CD4-positive, alpha-beta T cell treated with Interleukin-15 for 4 hours (primary cell): Measurements from ENCODE around the gene PLA2G2F.

ENCODE experiments used
- DNase-seq: peaks from one replicate; pipeline ENCODE4 v3.0.0-alpha.2; 2020; ENCODE audit warnings: low spot score

The PLA2G2F gene, protein sequence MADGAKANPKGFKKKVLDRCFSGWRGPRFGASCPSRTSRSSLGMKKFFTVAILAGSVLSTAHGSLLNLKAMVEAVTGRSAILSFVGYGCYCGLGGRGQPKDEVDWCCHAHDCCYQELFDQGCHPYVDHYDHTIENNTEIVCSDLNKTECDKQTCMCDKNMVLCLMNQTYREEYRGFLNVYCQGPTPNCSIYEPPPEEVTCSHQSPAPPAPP

GRCh38 chr1:20138961-20139550 lies at the start of gene PLA2G2F:
TSS of gene PLA2G2F (plus strand) at chr1:20139323. CDS start at chr1:20139428, 105 bp downstream.
- DNase-seq, result no peak

DNA sequence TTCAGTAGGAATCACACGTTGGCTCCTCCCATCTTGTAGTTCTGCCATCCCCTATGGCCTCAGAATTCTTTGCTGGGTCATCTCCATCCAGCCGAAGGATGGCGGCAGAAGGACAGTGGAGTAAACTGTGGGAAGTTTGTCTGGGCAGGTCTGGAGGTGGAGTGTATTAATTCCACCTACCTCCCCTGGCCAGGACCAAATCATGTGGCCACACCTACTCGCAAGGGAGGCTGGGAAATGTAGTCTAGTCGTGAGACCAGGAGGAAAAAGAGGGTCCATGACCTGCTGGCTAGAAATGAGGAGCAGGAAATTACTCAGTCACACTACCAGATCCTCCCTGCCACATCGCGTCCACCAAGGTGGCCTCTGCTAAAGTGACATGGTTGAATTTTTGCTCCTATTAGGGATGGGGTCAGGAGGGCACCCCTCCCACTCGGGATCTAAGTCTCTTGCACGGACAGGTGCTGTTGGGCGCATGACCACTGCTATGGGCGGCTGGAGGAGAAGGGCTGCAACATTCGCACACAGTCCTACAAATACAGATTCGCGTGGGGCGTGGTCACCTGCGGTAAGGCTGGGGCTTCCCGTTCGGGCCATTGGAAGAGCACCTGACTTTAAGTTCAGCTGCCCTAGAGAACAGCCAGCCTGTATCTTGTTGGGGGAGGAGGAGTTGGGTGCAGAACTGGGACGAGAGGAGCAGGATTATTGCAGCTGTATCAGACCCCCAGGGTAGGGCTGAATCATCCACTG lies 49.6 kb upstream of the PLA2G2F start:
- no peak for DNase-seq

DNA sequence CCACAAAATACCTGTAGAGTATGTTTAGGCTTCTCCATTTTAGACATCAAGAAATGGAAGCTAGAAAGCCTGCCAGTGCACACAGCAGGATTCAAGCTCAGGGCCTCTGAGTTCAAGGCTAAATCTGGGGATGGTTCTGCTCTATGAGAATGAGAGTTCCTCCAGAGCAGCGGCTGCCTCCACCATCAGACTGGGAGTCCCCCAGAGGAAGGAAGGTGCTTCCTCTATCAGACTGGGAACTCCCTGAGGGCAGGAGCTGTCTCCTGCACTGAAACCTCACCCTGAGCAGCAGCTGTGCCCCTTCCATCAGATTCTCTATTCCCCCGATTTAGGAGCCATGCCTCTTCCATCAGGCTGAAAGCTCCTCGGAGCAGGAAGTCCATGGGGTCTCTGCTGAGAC lies 49.0 kb upstream of the PLA2G2F start:
- no peak for DNase-seq

- no peak for DNase-seq
Measured at GRCh38 chr1:20090641-20091040, 48.5 kb upstream of the PLA2G2F start.

DNA sequence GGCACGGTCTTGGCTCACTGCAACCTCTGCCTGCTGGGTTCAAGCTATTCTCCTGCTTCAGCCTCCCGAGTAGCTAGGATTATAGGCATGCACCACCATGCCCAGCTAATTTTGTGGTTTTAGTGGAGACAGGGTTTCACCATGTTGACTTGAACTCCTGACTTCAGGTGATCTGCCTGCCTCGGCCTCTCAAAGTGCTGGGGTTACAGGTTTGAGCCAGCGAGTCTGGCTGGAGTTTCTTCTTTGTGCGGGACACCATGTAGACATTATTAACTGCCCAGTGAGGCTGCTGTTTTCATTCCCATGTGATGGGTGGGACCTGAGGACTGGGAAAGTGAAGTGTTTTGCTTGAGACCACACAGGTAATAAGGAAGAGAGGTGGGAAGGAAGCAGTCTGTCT lies 45.8 kb upstream of the PLA2G2F start:
- DNase-seq, result no peak

DNA sequence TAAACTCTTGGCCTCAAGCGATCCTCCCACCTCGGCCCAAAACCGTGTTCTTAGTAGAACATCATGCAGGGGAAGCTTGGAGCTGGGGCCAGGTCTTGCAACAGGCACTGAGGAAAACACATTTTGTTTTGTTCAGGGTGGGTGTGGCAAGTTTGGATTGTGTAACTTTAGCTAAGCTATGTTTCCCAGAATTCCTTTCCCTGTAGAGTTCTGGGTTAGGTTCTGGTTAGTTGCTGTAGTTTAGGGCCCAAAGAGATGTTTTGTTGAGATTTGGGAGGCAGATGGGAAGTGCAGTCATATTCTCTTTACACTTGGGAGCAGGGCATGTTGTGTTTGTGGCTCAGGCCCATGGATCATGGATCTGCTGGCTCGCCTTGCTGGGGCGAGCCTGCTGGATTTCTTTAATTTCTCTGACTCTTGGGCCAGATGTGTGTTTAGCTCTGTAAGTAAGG lies 45.2 kb upstream of the PLA2G2F start:
- DNase-seq, result no peak

DNA sequence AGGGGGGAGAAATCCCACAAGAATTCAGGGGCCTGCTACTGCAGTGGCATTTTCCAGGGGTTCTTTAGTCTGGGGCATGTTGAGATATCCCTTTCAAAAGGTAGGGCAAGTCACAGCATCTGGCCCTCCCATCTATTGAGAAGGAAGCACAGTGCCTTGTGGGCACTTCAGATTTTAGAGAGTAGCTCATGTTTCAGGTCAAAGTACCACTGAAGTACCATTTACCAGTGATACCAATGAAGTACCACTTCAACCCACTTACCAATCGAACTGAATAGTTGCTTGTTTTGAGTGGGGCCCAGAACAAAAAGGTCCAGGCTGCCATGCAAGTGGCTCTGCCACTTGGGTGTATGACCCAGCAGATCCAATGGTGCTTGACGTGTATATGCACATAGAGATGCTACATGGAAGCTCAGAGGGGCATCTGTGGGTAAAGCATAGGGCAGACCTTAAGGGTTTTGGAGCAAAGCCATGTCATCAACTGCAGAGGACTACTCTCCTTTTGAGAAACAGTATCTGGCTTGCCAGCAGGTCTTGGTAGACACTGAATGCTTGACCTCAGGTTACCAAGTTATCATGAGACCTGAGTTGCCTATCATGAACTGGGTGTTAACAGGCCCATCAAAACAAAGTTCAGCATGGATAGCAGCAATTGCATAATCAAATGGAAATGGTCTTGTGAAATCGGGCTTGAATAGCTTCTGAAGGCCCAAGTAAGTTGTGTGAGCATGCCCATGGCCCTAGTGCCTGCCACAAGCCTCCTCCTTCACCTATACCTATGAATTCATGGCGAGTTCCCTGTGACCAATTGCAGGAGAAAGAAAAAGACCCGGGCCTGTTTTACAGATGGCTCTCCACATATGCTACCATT lies 43.3 kb upstream of the PLA2G2F start:
- no peak for DNase-seq

- DNase-seq, result no peak
Measured at GRCh38 chr1:20096840-20097447, 42.2 kb upstream of the PLA2G2F start.

- no peak for DNase-seq
Measured at GRCh38 chr1:20099533-20099932, 39.6 kb upstream of the PLA2G2F start.

- DNase-seq, result peak; percentile 17
Measured at GRCh38 chr1:20100632-20101355, 38.3 kb upstream of the PLA2G2F start.

DNA sequence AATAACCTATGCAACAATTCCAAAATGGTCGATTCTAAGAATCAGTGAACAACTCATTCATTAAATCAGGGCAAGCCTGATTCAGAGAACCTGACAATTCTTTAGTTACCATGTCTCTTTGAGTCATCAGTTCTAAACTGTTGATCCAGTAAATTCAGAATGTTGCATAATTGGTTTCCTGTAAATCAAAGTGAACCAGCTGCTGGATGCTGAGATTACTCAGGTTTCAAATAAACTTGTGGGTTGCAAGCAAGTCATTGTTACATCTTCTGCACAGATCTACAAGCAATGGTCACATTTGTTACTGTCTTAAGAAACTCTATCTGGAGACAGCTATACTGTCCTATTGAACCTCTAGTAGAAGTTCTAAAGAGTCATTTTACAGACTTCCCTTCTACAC lies 36.2 kb upstream of the PLA2G2F start:
- no peak for DNase-seq

- DNase-seq, result no peak
Measured at GRCh38 chr1:20105856-20106255, 33.3 kb upstream of the PLA2G2F start.

DNA sequence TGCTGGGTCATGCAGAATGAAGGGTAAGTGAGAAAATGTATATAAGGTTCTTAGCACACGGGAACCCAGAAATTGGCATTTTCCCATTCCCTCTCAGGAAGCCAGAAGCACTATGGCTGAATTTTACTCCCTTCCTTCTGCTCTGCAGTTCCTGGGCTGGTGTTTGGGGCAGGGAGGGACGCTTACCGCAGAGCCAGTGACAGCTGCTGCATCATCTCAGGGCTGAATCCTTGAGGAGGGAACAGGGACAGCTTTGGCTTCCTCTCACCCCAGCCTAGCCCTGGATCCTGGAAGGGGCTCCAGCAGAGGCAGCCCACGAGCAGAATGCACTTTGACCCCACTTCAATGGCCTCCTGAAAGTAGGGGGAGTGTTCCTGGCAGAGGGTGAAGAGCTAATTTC lies 31.8 kb upstream of the PLA2G2F start:
- DNase-seq, result no peak

- no peak for DNase-seq
Measured at GRCh38 chr1:20107796-20108195, 31.3 kb upstream of the PLA2G2F start.

DNA sequence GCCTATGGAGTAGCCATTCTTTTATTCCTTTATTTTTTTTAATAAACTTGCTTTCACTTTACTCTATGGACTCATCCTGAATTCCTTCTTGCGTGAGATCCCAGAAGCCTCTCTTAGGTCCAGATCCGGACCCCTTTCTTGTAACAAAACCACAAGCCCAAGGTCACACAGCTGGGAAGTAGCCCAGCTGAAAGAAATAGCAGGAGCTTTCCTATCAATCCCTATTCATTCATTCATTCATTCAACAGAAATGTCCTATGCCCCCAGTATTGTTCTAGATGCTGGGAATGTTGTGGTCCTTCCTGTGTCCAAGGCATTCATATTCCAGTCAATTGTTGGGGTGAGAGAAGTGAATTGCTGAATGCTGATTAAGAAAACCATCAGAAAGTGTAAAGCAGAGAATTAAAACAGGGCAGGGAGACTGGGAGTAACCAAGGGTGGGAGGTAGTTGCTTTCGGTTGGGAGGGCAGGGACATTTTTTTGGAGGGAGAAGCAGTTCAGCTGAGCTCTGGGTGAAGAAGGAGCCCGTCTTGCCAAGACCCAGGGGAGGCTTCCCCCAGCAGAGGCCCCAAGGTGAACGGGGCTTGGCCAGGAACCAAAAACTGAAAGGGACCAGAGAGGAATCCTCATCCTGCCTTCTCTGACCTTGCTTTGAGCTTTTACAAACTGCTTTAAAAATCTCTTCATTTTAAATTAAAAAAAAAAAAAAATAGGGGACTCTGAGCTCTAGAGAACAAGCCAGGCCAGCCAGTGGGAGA lies 30.6 kb upstream of the PLA2G2F start:
- DNase-seq, result no peak

DNA sequence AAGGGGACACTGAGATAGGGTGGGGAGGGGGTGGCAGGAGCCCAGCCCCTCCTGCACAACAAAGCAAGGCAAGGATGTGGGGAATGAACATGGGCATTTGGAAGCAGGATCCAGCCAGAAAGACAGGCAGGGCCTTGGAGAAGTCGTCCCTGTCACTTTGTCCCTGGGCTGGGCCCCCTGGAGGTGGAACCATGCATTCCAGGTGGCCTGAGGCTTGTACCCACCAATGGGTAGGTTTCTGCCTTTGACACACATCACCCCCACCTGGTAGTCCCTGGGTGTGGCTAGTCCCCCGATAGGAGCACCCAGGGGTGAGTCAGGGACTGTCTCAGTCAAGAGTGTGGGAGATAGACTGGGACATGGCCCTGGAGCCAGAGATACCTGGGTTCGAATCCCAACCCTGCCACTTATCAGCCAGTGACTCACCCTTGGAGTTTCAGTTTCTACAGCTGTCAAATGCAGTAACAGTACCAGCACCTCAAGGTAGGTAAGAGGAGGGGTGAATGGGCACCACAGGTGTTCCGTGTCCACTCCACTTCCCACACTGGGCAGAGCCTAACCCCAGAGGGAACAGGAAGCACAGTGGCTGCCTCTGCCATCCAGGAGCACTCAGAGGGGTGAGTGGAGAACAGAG lies 29.8 kb upstream of the PLA2G2F start:
- no peak for DNase-seq

DNA sequence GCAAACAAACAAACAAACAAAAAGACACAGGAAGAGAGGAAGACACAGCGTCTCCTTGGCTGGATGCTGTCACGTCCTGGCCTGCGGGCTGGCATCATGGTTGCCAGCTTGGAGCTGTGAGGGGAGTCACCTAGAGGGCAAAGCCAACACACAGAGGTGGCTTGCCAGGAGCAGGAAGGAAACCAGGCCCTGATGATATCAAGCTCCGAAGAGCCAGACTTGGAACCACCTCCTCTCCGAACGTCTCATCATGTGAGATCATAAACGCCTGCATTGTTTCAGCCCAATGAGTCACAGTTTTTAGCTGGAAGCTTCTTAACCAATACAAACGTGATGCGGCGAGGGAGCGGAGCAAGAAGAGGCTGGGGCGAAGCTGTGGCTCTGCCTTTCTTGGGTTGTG lies 28.4 kb upstream of the PLA2G2F start:
- no peak for DNase-seq

GRCh38 chr1:20111452-20111851 lies 27.7 kb upstream of the PLA2G2F start:
- DNase-seq, result no peak

- DNase-seq, result no peak
Measured at GRCh38 chr1:20112279-20113000, 26.7 kb upstream of the PLA2G2F start.
